ENCODE data around the gene MAPK10.
"Not testable (repeated sequence)": the region's sequence is repeated elsewhere in the genome, so short reads cannot be mapped to it uniquely, and the experiment has no call there.

DNA sequence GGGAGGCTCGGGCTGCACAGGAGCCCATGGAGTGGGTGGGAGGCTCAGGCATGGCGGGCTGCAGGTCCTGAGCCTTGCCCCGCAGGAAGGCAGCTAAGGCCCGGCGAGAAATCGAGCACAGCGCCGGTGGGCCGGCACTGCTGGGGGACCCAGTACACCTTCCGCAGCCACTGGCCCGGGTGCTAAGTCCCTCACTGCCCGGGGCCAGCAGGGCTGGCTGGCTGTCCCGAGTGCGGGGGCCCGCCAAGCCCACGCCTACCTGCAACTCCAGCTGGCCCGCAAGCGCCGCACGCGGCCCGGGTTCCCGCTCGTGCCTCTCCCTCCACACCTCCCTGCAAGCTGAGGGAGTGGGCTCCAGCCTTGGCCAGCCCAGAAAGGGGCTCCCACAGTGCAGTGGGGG, 338.2 kb downstream of the MAPK10 start:
- TF ChIP-seq, protein P1, sequence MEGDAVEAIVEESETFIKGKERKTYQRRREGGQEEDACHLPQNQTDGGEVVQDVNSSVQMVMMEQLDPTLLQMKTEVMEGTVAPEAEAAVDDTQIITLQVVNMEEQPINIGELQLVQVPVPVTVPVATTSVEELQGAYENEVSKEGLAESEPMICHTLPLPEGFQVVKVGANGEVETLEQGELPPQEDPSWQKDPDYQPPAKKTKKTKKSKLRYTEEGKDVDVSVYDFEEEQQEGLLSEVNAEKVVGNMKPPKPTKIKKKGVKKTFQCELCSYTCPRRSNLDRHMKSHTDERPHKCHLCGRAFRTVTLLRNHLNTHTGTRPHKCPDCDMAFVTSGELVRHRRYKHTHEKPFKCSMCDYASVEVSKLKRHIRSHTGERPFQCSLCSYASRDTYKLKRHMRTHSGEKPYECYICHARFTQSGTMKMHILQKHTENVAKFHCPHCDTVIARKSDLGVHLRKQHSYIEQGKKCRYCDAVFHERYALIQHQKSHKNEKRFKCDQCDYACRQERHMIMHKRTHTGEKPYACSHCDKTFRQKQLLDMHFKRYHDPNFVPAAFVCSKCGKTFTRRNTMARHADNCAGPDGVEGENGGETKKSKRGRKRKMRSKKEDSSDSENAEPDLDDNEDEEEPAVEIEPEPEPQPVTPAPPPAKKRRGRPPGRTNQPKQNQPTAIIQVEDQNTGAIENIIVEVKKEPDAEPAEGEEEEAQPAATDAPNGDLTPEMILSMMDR (conservative IDR thresholded peaks at IDR 0.05; ENCODE audit: low read length), result not testable (repeated sequence)
- not testable (repeated sequence) for TF ChIP-seq EZH2phosphoT487 (IDR thresholded peaks at IDR 0.05; ENCODE audit: borderline replicate concordance)

Measured in Loucy (cell line).